Pulmonary artery endothelial cell (primary cell): ENCODE results near the gene SMAD2. TPM values are rescaled to one million over a fixed set of nuclear protein-coding genes. Genes with fewer than 3 reads are reported as not detected.
A peak's percentile ranks its signal among the peaks of the same experiment; 100 is the strongest.
"Not testable (repeated sequence)": the region's sequence is repeated elsewhere in the genome, so short reads cannot be mapped to it uniquely, and the experiment has no call there.

Experiments used
- DNase-seq: peaks from one replicate; pipeline ENCODE4 v3.0.0-alpha.2; 2011; ENCODE audit warnings: low read depth, low spot score
- total RNA-seq: library from RNA; depleted of rRNA; stranded (reverse); fragments of >200 nt; gene quantifications from 2 replicates; pipeline ENCODE4 v1.2.3, GENCODE V29; 2014

SMAD2 gene
- total RNA-seq, 1 donor from 2014 or later = 109 TPM

DNA sequence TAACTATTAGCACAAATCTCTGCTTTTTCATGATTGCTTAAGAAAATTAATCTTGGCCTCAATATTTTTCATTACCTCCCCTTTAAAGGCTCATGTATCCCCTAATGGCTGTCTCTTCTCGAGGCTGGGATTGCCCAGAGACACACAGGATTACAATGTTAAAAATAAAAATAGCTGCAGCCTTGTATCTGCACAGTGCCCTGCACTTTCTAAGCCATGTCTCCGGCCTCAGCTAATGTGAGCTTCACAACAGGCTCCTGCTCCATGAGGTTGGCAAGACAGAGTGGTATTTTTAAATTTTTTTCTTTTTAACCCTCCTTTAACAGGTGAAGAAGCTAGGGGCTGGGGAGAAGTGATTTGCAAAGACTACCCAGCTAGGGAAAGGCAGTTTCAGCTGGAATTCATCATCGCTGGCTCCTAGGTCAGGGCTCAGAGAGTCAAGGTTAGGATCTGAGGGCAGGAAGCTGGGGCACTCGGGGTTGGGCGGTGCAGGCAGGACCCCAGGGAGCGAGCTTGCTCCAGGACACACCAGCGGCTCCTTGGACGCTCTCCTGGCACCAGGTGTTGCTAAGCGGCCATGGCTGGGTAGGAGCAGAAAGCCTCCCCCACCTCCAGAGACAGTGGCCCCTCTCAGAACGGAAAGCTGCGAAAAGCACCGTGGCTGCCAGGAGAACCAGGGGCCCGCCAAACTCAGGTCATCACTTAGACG, 135.6 kb downstream of the SMAD2 start:
- DNase-seq = no peak

DNA sequence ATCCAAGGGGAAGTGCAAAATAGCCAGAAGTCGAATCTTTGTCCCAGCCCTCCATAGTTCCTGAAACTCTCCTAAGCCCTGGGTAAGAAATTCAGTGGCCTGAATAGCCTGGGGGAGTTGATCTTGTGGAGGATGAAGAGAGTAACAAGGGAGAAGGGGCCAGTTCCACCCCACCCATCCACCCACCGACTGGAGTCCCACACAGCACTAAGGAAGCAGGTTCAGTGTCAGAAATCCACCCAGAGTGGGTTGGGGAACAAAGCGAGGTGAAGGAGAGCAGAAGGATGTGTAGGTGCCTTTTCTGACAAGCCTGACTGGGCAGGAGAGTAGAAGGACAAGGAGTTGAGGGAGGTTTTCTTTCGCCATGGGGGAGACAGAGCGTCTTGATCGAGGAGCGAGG, 136.8 kb downstream of the SMAD2 start:
- no peak for DNase-seq

- no peak for DNase-seq
Measured at GRCh38 chr18:47791461-47791985, 138.9 kb downstream of the SMAD2 start.

- DNase-seq = no peak
Measured at GRCh38 chr18:47790036-47790435, 140.4 kb downstream of the SMAD2 start.

- no peak for DNase-seq
Measured at GRCh38 chr18:47788621-47789020, 141.8 kb downstream of the SMAD2 start.

DNA sequence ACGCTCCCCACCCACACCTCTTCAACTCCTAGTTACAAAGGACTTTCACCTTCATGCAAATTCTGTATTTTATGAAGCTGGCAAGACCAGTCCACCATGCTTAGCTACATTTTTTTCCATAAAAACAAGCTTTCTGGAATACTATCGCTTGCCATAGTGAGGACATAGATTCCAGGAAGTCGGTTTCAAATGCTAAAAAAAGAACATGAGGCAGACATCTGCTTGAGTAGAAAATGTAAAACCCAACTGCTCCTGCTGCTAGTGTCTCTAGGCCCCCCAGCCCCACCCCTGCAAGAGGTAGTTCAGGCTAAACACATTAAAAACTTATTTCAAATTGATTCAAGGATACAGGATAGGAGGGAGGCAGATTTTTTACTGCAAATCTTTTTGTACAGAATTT, 148.9 kb downstream of the SMAD2 start:
- no peak for DNase-seq

- no peak for DNase-seq
Measured at GRCh38 chr18:47780011-47780725, 150.3 kb downstream of the SMAD2 start.

DNA sequence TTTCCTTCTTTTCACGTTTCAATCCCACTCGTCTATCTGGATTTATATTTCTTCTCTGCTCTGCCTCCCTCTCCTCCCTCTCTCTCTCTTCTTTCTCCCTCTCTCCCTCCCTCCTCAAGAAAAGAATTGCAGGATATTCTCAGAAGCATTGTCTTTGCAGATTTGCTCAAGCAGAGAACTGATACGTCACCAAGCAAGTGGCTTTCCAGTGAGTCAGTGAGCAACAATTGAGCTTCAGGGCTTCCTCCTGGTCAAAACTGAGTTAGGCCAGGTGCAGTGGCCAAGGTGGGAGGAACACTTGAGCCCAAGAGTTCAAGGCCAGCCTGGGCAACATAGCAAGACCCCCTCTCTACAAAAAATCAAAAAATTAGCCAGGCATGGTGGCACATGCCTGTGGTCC, 151.1 kb downstream of the SMAD2 start:
- DNase-seq = no peak

GRCh38 chr18:47777626-47778025, 152.8 kb downstream of the SMAD2 start:
- no peak for DNase-seq

GRCh38 chr18:47775961-47776360, 154.5 kb downstream of the SMAD2 start:
- no peak for DNase-seq

DNA sequence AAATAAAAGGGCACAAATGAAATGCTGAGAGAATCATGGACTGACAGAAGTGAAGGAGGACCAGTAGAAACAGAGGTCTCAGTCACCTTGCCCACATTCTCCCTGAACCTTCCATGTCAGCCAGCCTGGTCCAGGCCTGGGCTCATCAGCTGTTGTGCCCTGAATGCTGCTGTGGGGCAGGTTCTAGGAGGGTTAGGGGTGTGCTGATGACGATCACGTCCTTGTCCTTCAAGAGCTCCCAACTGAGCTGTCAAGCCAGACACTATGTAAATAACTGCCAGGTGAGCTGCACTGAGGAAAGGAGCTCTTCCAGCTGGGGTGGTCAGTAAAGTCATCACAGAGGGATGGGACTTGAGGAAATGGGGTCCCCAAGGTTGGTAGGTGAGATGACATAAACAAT, 156.5 kb downstream of the SMAD2 start:
- DNase-seq = no peak

GRCh38 chr18:47772374-47773248, 157.8 kb downstream of the SMAD2 start:
- DNase-seq = peak; percentile 24

DNA sequence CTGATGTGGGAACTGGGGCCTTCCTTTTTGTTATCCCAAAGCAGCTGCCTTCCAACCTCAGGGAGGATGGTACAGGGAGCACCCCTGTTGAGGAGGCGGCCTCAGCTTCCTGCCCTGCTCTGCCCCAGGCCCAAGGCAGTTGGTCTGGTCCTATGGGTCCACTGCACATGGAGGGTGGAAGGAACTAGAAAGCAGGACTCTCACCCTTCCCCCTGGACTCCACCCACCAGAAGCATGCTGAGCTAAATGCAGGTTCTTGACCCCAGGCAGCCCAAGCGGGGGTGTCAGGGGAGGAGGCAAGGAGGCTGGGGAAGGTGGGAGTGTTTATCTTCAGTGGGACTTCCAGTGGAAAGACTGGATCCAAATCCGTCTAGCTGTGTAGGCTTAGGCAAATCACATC, 158.5 kb downstream of the SMAD2 start:
- no peak for DNase-seq

DNA sequence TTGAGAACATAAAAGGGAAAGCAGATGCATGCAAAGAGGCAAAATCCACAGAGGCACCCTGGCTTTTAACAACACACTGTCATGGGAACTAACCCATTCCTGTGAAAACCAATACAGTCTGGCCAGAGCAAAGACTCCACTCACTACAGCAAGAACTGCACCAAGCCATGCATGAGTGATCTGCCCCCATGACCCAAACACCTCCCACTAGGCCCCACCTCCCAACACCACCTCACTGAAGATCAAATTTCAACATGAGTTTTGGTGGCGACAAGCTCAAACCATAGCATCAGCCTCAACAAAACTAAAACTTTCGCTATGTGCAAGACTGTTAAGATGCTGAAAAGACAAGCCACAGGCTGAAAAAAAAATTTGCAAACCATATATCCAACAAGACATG, 162.8 kb downstream of the SMAD2 start:
- no peak for DNase-seq

GRCh38 chr18:47767198-47767597, 163.3 kb downstream of the SMAD2 start:
- not testable (repeated sequence) for DNase-seq
